Measurements from ENCODE around the gene AFG3L2.

GRCh38 chr18:12293831-12294230, 83.2 kb downstream of the AFG3L2 start:
- TF ChIP-seq EZH2 (IDR thresholded peaks at IDR 0.05), result no peak
- no peak for TF ChIP-seq FOXP2 (optimal IDR thresholded peaks at IDR 0.05; ENCODE audit: control extremely low read depth, extremely low read length, insufficient read depth)

All from SK-N-MC (cell line).